AG08395 (cell line): ENCODE data around the gene LIN37.
"Not testable (repeated sequence)": the region's sequence is repeated elsewhere in the genome, so short reads cannot be mapped to it uniquely, and the experiment has no call there.

ENCODE experiments used
- DNase-seq: peaks from one replicate; pipeline ENCODE4 v3.0.0; 2012; ENCODE audit warnings: mixed read lengths, low spot score

LIN37 gene

GRCh38 chr19:35789978-35790944 lies 41.9 kb downstream of the LIN37 start:
- no peak for DNase-seq

- DNase-seq, result no peak
Observed at GRCh38 chr19:35790981-35791813, 42.8 kb downstream of the LIN37 start.

GRCh38 chr19:35791814-35792279 lies 43.5 kb downstream of the LIN37 start:
- DNase-seq, result no peak

DNA sequence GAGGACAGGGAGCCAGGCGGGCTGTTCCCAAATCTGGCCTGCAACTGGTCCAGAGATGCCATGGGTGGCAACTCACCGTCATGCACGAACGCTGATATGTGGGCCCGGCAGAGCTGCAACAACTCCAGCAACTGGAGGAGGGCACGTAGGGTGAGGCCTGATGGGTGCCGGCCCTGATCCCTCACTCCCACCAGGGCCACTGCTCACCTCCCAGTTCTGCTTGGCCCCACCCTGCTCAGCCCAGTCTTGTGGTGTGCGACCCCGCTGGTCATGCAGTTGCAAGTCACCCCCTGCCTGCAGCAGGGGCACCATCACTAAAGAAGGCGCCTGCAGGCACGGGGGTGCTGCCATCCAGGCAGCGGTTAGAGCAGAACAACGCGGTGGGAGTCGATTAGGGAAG lies 43.9 kb downstream of the LIN37 start:
- no peak for DNase-seq

DNA sequence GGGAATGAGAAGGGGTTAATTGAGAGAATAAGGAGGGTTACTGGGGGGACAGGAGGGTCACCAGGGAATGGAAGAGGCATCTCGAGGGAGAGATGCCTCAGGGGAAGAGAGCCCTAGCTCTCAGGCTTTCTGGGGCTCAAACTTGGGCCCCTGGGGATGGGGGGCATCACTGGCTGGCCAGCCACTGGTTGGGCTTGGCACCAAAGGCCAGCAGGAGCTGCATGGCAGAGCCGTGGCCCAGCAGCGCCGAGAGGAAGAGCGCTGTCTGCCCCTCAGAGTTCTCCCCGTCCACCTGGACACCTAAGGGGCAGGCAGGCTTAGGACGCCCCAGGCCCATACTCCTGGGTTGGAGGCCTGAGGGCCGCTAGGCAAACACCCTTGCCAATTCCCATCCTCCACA lies 44.5 kb downstream of the LIN37 start:
- no peak for DNase-seq

GRCh38 chr19:35793381-35794165 lies 45.2 kb downstream of the LIN37 start:
- DNase-seq, result peak; percentile 83

- not testable (repeated sequence) for DNase-seq
Observed at GRCh38 chr19:35795564-35795963, 47.2 kb downstream of the LIN37 start.

DNA sequence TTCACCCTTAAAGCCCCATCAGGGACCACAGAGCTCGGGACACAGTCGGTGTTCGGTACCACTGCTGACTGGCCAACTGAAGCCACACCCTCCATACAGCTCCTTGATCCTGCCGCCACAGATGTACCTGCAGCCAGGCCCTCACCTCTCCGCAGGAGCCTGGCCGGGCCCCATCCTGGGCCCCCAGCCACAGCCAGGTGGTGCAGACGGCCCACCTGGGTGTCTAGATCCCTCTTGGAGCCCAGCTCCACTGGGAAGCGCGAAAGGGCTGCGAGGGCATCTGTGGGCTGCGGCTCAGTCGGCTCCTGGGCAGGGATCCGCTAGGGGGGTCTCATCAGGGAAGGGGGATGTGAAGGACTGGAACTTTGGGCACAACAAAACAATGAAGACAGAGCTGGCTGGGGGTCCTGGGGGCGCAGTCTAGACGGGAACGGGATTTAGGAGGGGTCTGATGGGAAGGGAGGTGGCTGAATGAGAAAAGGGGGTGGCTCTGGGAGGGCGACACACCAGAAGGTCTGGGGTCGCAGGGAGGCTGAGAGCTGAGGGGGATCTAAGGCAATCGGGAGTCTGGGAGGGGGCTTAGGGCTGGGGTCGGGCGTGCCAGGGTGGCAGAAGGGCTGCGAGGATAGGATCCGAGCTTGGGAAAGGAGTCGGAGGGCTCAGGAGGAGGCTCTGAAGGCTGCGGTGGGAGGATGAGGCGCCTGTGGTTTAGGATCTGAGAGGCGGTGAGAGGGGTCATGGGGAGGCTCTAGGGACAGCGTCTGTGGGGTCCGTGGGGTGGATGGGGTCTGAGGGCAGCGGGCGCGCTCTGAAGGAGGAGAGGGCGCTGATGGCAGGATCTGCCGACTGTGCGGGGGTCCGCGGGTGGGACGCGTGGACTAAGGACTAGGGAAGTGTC lies 48.5 kb downstream of the LIN37 start:
- DNase-seq, result no peak

DNA sequence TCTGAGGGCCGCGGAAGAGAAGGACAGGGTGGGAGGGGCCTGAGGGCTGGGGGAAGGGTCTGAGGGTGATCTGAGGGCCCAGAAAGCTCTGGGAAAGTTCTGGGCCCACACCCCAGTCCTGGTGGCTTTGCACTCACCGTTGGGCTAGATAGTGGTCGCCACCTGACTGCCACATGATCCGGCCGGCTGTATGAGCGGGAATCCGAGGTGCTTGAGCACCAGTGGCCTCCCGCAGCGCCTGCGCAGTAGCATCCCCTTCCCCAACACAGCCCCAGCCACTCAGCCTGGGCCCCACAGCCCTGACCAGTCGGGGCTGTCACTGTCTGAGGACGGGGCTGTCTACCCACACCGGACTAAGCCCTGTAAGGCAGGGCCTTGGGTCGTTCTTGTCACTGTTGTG lies 49.3 kb downstream of the LIN37 start:
- DNase-seq, result no peak

- no peak for DNase-seq
Observed at GRCh38 chr19:35801828-35802227, 53.5 kb downstream of the LIN37 start.
